Inferior parietal cortex (tissue), 1 donor: ENCODE measurements around the gene GLCCI1.
"Not testable (repeated sequence)": the region's sequence is repeated elsewhere in the genome, so short reads cannot be mapped to it uniquely, and the experiment has no call there.

Experiments used
- DNase-seq: peaks from one replicate; pipeline ENCODE4 v3.0.0-alpha.2; 2016; ENCODE audit errors: extremely low spot score

GLCCI1 gene

GRCh38 chr7:7989616-7990440, 21.2 kb downstream of the GLCCI1 start:
- DNase-seq: no peak

- no peak for DNase-seq
These were observed 21.8 kb downstream of the GLCCI1 start for GRCh38 chr7:7990441-7990761.

DNA sequence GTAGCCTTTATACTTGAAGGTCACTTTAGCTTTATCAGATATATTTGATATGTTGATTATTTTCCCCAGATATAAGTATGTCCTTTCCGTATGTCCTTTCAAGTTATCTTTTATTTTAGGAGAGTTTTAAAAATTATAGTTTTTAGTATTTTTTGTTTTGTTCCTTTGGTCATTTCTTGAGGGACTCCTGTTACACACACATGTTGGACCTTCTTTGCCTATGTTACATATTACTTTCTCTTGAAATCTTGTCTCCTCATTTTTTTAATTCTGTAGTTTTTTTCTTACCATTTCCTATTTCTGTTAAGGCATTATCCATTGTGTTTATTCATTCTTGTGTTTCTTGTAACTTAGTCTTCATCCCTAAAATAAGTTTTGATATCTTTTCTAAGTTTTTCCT, 23.9 kb downstream of the GLCCI1 start:
- DNase-seq: no peak

GRCh38 chr7:7995348-7995747, 26.8 kb downstream of the GLCCI1 start:
- DNase-seq: not testable (repeated sequence)

DNA sequence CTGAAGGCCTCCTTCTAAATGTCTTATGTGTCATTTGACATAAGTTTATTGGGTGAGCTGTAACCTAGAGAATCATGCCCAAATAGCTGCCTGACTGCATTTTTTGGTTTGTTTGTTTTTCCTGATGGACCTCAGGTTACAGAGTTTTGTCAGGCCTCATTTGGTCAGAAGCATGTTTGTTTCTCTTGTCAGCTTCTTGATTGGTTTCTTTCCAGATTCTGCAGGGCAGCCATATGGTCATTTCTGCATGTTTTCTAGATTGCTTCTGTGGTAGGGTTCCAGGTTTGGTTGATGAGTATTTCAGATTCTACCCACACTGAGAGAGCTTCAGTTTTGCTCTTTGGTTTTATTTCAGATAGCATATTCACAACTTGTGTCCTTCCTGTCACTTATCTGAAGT, 28.0 kb downstream of the GLCCI1 start:
- no peak for DNase-seq

DNA sequence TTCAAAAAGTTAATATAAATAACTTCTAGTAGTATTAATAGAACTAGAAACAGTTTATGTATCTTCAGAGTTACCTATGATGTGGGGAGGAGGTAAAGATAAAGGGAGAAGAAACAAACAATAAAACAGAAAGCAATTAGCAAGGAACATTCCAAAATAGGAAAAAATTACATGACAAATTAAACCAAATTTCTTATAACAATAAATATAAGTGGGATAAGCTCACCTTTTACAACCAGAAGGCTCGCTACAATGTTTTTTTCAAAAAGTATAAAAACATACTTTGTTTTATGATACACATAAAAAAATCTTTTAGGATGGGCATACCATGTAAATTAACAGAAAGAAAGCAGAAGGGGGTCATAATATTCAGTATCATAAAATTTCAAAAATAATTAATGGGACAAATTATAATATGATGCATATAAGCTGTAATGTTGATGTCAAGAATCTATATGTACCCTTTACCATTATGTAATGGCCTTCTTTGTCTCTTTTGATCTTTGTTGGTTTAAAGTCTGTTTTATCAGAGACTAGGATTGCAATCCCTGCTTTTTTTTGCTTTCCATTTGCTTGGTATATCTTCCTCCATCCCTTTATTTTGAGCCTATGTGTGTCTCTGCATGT, 31.8 kb downstream of the GLCCI1 start:
- DNase-seq: no peak

- no peak for DNase-seq
These were observed 34.5 kb downstream of the GLCCI1 start for GRCh38 chr7:8003077-8003476.

DNA sequence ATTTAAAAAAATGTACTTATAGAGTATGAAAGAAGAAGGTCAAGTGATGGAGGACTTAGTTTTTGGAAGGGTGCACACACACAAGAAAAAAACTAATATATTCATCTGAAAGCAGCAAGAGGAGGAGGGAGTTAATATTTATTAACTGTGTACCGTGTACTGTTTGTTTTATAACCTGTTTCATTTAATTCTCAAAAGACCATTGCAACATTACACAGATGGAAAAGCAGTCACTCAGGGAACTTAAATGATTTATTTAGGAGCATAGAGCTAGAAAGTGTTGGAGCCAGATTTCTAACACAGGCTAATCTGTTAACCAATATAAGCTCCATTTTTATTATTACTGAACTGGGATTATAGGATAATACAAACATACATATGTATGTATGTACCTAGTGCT, 36.7 kb downstream of the GLCCI1 start:
- no peak for DNase-seq

- no peak for DNase-seq
These were observed 45.8 kb downstream of the GLCCI1 start for GRCh38 chr7:8014399-8014798.

DNA sequence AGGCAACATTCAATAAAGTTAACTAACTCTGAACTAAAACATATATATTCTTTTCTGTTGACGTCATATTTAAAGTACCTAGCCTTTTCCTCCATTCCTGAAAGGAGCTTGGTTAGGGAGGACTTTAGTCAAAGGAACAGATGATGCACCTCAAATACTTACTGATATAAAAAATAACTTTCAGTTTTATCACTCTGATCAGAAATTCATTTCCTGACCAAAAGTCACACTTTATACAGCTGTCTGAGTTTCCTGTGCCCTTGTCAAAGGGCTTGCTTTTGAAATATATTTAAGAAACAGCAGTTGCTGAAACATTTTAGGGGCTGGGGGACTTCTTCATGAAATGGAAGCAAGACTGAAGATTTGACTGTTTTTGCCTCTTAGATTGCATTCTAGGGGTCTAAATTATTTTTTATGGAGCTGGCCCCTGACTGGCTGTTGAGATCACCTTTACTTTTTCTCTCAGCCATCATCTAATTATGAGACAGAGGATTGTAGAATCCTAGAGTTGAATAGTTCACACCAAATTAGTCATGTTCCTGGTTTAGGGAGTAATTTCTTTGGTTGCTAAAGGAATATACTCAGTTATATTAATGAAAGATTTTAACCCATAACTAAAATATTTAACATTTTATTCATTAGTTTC, 46.6 kb downstream of the GLCCI1 start:
- DNase-seq: no peak

GRCh38 chr7:8015746-8016120, 47.1 kb downstream of the GLCCI1 start:
- no peak for DNase-seq

GRCh38 chr7:8017423-8017822, 48.8 kb downstream of the GLCCI1 start:
- DNase-seq: no peak

- DNase-seq: no peak
These were observed 50.4 kb downstream of the GLCCI1 start for GRCh38 chr7:8018961-8019360.

GRCh38 chr7:8022628-8023027, 54.0 kb downstream of the GLCCI1 start:
- DNase-seq: no peak

DNA sequence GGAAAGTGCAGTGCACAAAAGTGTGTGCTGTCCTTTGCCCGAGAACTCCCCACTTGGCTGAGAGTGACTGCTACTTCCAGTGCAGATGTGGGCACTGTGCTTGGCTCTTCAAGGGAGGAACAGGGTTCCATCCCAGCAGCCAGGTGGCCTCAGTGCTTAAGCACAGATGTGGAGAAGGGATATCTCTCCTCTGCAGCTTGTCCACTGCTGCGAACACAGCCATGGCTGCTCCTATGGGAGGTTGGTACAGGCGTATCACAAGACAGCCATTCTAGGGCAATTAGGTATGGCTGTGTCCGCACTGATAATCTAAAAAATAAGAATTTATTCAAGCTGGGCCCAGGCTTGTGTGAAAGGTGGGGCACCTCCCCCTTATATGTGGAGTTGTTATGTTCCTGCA, 66.6 kb downstream of the GLCCI1 start:
- no peak for DNase-seq

DNA sequence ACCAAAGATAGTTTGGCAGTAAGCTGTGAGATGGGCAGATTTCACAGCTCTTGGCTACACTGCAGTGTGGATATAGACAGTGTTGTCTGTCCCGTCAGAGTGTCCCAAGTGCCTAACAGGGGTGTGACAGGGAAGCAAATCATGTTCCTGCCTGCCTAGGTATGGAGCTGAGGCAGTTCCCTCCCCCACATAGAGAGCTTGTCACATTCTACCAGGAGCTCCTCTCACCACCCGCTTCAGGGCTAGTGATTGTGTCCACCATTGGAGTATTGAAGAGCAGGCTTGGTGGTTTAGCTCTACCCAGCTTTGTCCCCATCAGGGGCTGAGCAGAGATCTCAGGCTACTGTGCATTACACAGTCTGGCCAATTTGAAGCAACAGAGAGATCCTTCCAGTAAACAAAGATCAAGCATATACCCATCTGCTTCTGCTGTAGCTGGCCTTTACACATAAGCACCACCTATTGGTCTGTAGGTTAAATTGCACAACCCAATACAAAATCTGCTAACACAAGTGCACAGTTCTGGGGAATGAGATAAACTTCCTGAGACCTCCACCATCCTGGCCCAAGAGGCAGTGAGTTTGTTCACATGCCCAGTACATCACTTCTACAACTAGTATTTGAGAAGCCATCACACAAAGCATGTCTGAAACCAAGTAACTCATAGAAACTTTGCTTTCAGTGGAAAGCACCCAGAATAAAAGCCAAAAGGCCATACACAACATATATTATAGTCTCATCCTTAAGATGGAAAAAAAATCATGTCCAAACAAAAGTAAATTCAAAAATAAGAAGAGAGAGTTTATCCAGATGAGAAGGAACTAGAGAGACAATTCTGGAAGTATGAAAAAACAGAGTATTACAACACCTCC, 67.3 kb downstream of the GLCCI1 start:
- no peak for DNase-seq

DNA sequence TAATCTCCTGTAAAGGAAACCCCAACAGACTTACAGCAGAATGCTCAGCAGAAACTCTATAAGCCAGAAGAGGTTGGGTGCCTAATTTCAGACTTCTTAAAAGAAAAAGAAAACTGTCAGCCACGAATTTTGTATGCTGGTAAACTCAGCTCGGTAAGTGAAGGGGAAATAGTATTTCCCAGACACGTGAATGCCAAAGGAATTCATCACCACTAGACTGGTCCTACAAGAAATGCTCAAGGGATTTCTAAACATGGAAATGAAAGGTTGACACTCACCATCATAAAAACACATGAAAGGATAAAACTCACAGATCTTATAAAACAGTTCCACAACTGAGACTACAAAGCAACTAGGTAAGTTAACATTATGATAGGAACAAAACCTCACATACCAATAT, 68.6 kb downstream of the GLCCI1 start:
- no peak for DNase-seq

- DNase-seq: no peak
These were observed 72.3 kb downstream of the GLCCI1 start for GRCh38 chr7:8040768-8041369.

GRCh38 chr7:8042796-8043535, 74.4 kb downstream of the GLCCI1 start:
- no peak for DNase-seq

- no peak for DNase-seq
These were observed 76.3 kb downstream of the GLCCI1 start for GRCh38 chr7:8044761-8045430.

- not testable (repeated sequence) for DNase-seq
These were observed 79.5 kb downstream of the GLCCI1 start for GRCh38 chr7:8048067-8048466.
